Measurements from ENCODE around the gene MIEF1.

The MIEF1 gene

GRCh38 chr22:39482768-39483167 lies 19.3 kb upstream of the MIEF1 start:
- no peak overlapping the region for H3K4me3 ChIP-seq (replicated peaks in 1 of 2; ENCODE audit: low read depth in 2 of 2, low read length in 2 of 2)
- no peak for TF ChIP-seq CTCF (IDR thresholded peaks at IDR 0.05; ENCODE audit: low read depth, low read length)
- peak in 1 of 2 donors; percentile 49 for DNase-seq (ENCODE audit: low read depth in 2 of 2)

DNA sequence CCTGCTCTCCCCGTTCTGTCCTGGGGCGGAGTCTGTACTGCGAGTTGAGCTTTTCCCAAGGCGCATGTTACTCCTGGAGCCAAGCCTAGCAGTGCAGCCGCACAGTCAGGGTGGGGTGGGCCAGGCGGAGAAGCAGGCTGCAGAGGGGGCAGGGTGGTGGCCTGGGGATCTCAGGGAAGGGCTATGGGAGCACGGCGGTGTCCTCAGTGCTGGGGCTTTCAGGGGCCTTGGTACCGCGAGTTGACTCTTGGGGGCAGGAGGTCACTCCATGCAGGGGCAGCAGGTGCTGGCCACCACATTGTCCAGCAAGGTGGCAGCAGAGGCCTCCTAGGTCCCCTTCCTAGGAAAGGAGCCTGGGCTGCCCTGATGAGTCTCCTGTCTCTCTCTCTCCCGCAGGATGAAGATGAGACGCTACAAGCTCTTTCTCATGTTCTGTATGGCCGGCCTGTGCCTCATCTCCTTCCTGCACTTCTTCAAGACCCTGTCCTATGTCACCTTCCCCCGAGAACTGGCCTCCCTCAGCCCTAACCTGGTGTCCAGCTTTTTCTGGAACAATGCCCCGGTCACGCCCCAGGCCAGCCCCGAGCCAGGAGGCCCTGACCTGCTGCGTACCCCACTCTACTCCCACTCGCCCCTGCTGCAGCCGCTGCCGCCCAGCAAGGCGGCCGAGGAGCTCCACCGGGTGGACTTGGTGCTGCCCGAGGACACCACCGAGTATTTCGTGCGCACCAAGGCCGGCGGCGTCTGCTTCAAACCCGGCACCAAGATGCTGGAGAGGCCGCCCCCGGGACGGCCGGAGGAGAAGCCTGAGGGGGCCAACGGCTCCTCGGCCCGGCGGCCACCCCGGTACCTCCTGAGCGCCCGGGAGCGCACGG lies 14.9 kb upstream of the MIEF1 start:
- H3K4me3 ChIP-seq (replicated peaks in 1 of 2; ENCODE audit: low read depth in 2 of 2, low read length in 2 of 2): no peak overlapping the region
- DNase-seq (ENCODE audit: low read depth in 2 of 2): no peak
- TF ChIP-seq CTCF (IDR thresholded peaks at IDR 0.05; ENCODE audit: low read depth, low read length): no peak

- no peak overlapping the region for H3K4me3 ChIP-seq (replicated peaks in 1 of 2; ENCODE audit: low read depth in 2 of 2, low read length in 2 of 2)
- DNase-seq (ENCODE audit: low read depth in 2 of 2): no peak
- no peak for TF ChIP-seq CTCF (IDR thresholded peaks at IDR 0.05; ENCODE audit: low read depth, low read length)
These were observed 14.1 kb upstream of the MIEF1 start for GRCh38 chr22:39487826-39488520.

GRCh38 chr22:39488563-39489083 lies 13.5 kb upstream of the MIEF1 start:
- H3K4me3 ChIP-seq (replicated peaks in 1 of 2; ENCODE audit: low read depth in 2 of 2, low read length in 2 of 2): no peak overlapping the region
- no peak for DNase-seq (ENCODE audit: low read depth in 2 of 2)
- TF ChIP-seq CTCF (IDR thresholded peaks at IDR 0.05; ENCODE audit: low read depth, low read length): no peak

GRCh38 chr22:39489094-39490068 lies 12.7 kb upstream of the MIEF1 start:
- no peak for TF ChIP-seq CTCF (IDR thresholded peaks at IDR 0.05; ENCODE audit: low read depth, low read length)
- DNase-seq (ENCODE audit: low read depth in 2 of 2): no peak
- H3K4me3 ChIP-seq (replicated peaks in 1 of 2; ENCODE audit: low read depth in 2 of 2, low read length in 2 of 2): no peak overlapping the region

DNA sequence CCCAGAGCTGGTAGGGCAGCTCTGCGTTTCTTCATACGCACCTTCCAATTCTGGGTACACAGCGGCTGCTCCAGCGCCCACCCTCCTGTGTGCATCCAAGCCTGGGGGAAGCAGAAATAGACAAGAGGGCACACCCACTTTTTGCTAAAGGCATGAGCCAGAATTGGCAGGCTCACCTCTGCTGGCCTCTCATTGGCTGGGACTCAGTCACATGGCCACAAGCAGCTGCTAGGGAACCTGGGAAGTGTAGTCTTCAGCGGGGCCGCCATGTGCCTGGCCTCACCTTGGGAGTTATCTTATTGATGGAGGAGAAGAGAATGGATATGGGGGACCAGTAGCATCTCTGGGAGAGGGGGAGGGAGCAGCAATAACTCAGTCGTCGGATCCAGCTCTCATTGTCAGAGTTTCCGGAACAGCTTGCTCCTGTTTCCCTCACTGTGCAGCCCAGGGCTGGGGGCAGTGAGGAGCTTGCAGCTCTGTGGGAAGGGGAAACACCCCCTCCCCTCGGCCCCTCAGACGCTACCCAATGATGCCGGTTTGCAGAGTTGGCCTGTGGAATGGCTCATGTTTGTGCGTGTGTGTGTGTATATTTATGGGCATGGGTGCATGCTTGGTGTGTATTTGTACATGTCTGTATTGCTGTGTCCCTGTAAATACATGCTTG lies 11.8 kb upstream of the MIEF1 start:
- no peak for TF ChIP-seq CTCF (IDR thresholded peaks at IDR 0.05; ENCODE audit: low read depth, low read length)
- peak; percentile 82 to 83 for DNase-seq (ENCODE audit: low read depth in 2 of 2)
- no peak overlapping the region for H3K4me3 ChIP-seq (replicated peaks in 1 of 2; ENCODE audit: low read depth in 2 of 2, low read length in 2 of 2)

Data from cardiac fibroblast (primary cell).